CD4-positive, alpha-beta T cell treated with Interleukin-21 for 1 hour (primary cell): ENCODE measurements around the gene ARAP1.

ENCODE experiments used
- DNase-seq: peaks from one replicate; pipeline ENCODE4 v3.0.0-alpha.2; 2020

The ARAP1 gene

GRCh38 chr11:72779495-72780128, 27.4 kb upstream of the ARAP1 start:
- no peak for DNase-seq

- DNase-seq: no peak
Observed at GRCh38 chr11:72778535-72779494, 26.6 kb upstream of the ARAP1 start.

GRCh38 chr11:72777755-72778278, 25.6 kb upstream of the ARAP1 start:
- no peak for DNase-seq

GRCh38 chr11:72776844-72777754, 24.9 kb upstream of the ARAP1 start:
- DNase-seq: no peak

- DNase-seq: no peak
Observed at GRCh38 chr11:72776117-72776843, 24.1 kb upstream of the ARAP1 start.

- DNase-seq: no peak
Observed at GRCh38 chr11:72775288-72776110, 23.3 kb upstream of the ARAP1 start.

- no peak for DNase-seq
Observed at GRCh38 chr11:72774499-72774898, 22.3 kb upstream of the ARAP1 start.

- DNase-seq: no peak
Observed at GRCh38 chr11:72773696-72774095, 21.5 kb upstream of the ARAP1 start.

GRCh38 chr11:72773291-72773690, 21.1 kb upstream of the ARAP1 start:
- DNase-seq: no peak

- DNase-seq: no peak
Observed at GRCh38 chr11:72772059-72772458, 19.9 kb upstream of the ARAP1 start.

- DNase-seq: no peak
Observed at GRCh38 chr11:72771507-72771906, 19.3 kb upstream of the ARAP1 start.

- DNase-seq: no peak
Observed at GRCh38 chr11:72770799-72771198, 18.6 kb upstream of the ARAP1 start.

- no peak for DNase-seq
Observed at GRCh38 chr11:72769680-72770079, 17.5 kb upstream of the ARAP1 start.

GRCh38 chr11:72768581-72768980, 16.4 kb upstream of the ARAP1 start:
- no peak for DNase-seq

GRCh38 chr11:72767203-72768062, 15.2 kb upstream of the ARAP1 start:
- no peak for DNase-seq

- DNase-seq: no peak
Observed at GRCh38 chr11:72766152-72766902, 14.1 kb upstream of the ARAP1 start.

GRCh38 chr11:72764503-72764902, 12.3 kb upstream of the ARAP1 start:
- no peak for DNase-seq

- no peak for DNase-seq
Observed at GRCh38 chr11:72763823-72764222, 11.6 kb upstream of the ARAP1 start.

GRCh38 chr11:72762641-72763304, 10.6 kb upstream of the ARAP1 start:
- DNase-seq: no peak
